CD4-positive, alpha-beta T cell treated with Interleukin-1 beta for 1 hour (primary cell): Measurements from ENCODE around the gene C1QTNF6.
A peak's percentile ranks its signal among the peaks of the same experiment; 100 is the strongest.

Experiments used
- DNase-seq, 2 donors: peaks; one replicate each; pipeline ENCODE4 v3.0.0-alpha.2; 2020 to 2022

Gene C1QTNF6

DNA sequence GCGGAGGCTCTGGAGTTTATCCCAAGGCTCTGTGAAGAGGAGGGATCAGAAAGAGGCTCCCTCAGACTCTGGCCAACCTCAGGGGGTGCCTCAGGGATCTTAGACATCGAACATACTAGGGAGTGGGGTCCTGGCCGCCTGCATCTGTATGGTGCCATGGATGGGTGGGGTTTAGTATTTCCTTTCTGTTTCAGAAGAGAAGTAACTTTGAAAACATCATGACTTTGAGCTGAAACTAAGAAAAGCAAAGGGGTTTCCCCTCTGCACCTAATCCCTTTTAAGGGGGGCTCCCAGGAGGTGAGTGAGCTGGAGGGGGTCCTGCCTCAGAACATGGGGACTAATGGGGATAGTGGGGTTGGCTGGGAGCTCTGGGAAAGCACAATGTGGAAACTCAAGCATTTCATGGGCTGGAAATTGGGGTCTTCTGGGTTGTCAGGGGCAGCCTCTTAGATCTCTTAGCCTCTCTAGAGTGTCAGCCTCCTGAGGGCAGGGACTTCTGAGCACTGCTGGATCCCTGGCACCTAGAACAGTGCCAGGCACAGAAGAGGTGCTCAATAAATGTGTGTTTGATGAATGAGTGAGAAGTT is 36.0 kb upstream of the C1QTNF6 start:
- no peak for DNase-seq

DNA sequence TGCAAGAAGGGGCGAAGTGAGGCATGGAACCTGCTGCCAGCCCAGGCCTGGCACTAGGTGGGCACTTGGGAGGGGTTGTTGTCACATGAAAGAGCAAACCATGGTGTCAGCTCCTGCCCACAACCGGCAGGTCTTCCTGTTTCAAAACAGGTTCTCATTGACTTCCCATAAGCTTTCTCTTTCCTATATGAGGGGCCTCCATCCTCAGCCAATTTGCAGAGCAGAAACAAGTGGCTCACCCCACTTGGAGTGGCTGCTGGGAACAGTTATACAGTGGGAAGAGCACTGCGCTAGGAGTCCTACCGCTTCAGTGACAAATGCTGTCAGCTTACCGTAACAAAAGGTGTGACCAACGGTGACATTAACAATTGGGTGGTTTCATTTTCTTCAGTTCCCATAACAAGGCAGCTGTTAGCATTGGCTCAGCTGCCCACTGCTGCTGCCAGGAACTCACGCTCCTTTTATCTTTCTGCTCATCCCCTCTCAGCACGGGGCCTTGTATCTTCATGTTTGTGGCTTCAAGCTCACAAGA is 34.5 kb upstream of the C1QTNF6 start:
- DNase-seq = peak; percentile 40 to 65

DNA sequence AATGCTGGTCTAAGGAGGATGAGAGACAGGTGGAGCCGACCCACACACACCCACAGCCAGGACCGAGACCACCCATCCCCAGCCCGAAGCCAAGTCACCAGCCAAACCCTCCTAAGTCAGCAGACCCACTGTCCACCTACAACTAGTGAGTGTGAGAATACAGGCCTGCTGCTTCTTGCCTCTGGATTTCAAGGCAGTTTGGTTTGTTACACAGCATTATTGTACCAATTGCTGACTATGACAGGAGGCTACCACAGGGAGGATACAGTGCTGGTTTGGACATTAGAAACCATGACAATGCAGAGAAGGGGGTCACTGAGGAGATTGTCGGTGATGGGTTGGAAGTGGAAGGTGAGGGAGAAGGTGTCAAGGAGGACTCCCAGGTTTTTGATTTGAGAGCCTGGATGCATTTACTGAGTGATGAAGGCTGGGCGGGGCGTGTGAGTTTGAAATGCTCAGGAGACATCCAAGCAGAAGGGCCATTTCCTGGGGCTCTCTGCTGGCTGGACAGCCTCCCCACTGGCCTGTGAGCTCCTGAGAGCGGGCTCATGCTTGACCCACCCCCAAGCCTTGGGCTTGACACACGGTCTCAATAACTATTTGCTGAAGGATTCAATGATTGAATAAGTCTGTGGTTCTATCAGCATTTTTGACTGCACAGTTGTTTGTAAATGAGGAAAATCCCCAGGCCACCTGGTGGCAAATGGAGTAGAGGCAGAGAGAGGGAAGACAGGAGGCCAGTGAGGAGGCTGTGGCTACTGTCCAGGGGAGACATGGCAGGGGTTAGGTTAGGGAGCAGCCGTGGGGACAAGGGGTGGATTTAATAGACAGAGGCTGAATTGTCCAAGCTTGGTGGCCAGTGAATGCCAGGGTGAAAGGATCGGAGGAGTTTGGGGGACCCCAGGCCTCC is 33.6 kb upstream of the C1QTNF6 start:
- DNase-seq = no peak

DNA sequence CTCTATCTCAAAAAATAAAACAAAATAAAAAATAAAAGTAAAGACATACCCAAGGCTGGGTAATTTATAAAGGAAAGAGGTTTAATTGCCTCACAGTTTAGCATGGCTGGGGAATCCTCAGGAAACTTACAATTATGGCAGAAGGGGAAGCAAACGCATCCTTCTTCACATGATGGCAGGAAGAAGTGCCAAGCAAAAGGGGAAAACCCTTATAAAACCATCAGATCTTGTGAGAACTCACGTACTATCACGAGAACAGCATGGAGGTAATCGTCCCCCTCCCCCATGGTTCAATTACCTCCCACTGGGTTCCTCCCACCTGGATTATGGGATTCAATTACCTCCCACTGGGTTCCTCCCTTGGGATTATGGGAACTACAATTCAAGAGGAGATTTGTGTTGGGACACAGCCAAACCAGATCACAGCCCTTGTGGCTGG is 32.5 kb upstream of the C1QTNF6 start:
- DNase-seq = peak in 1 of 2 donors; percentile 48

DNA sequence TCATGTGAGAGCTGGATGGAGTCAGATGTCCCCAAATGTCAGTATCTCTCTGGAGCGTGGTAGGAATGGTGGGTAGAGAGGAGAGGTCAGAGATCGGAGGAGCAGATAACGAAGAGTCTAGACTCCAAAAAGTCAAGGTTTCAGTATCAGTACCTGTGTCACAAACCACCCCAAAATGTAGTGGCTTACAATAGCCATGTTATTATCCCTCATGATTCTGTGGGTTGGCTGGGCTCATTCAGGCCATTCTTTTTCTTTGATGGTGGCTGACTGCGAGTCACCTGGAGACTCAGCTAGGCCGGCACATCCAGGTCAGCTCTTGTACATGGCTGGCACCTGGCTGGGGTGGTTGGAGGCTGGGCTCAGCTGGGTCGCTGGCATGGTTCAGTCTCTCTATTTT is 31.5 kb upstream of the C1QTNF6 start:
- DNase-seq = no peak

DNA sequence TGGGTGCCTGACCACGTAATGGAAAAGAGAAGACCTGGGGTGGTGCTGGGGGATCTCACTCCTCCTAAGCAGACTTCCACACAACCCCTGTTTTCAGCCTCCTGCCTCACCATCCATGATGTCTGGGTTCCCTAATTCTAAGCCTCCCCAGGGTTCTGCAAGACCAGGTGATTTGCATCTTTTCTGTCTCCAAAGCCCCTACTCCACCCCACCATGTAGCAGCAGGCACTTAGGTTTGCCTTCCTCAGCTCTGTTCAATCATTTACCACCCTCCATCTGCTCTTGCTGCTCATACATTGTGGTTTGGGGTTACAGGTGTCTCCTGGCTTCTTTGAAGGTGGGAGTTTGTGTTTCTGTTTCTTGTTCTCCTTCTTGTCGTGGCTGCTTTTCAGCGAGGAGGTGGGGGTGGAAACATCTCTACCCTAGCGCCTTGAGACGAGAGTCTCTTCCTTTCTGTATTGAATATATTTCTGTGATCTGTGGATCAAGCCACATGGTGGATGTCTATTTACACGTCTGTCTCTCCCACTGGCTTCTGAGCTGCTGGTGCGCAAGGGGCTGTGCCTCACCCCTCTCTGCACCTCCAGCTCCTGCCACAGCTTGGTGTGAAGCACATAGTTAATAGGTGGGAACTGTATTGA is 30.8 kb upstream of the C1QTNF6 start:
- DNase-seq = peak; percentile 76 to 81

DNA sequence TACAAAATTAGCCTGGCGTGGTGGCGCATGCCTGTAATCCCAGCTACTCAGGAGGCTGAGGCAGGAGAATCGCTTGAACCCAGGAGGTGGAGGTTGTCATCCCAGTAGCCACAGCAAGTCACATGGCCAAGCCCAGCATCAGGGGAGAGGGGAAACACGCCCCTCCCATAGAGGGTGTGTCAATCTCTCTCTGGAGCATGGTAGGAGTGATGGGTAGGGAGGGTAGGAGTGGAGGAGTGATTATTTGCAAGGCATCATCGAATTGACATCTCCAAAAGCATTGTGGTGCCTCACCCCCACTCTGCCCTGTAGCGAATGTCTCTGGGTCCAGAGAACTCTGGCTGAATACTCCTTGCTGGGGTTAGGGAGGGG is 30.3 kb upstream of the C1QTNF6 start:
- no peak for DNase-seq

DNA sequence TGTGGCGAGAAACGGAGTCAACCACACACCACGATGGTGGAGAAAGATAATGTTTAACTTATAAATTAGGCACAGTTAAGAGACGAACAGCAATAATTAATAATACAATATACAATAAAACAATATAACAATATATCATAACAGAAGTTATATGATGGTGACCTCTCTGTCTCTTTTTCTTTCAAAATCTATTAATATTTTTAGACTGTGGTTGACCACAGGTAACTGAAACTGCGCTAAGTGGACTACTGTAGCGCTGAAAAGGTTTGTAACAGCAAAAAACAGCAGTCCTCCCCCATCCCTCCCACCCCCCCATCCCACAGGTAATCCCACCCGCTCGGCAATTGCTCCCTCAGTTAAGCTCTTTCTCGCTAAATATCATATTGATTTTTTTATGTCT is 27.8 kb upstream of the C1QTNF6 start:
- no peak for DNase-seq

DNA sequence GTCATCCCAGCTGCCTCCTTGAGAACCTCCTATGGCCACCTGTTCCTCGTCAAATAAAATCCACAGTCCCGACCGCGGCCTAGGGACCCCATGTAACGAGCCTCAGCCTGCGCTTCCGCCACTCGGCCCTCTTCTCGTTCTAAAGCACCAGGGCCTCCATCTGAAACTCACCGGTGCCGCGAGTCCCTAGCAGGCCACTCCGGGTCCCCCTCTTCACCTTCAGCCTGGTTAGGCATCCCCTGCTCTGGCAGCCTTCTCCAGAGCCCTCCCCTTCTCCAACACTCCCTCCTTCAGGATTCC is 26.6 kb upstream of the C1QTNF6 start:
- no peak for DNase-seq

DNA sequence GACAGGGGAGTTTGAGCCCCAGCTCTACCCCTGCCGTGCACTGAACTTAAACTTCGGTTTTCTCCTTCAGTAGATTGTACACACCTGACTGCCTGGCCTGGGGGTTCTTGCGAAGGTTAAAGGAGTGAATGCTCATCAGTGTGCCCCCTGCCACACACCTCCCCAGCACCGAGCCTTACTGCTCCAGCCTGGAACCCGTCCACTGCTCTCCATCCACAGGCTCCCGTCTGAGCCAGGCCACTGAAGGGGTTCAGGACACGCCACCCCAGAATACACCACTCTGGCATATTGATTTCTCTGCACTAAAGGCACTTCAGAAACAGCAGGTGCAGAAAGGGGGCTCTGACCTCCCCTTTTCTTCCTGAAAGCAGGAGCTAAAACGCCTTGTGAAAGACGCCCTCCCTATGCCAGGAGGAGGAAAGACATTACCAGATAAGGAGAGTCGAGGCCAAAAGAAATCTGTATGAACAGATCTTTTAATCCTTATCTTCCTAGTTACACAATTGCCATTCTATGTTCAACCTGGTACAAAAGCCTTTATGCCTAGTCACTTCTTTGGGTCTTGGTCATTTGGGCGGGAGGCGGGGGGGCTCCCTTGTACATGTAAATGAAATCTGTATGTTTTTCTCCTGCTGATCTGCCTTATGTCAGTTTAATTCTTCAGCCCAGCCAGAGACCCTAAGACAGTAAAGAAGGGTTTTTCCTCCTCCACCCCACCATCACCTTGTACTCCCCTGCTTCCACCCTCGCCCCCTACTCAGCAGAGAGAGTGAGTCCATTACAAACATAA is 26.1 kb upstream of the C1QTNF6 start:
- DNase-seq = no peak

DNA sequence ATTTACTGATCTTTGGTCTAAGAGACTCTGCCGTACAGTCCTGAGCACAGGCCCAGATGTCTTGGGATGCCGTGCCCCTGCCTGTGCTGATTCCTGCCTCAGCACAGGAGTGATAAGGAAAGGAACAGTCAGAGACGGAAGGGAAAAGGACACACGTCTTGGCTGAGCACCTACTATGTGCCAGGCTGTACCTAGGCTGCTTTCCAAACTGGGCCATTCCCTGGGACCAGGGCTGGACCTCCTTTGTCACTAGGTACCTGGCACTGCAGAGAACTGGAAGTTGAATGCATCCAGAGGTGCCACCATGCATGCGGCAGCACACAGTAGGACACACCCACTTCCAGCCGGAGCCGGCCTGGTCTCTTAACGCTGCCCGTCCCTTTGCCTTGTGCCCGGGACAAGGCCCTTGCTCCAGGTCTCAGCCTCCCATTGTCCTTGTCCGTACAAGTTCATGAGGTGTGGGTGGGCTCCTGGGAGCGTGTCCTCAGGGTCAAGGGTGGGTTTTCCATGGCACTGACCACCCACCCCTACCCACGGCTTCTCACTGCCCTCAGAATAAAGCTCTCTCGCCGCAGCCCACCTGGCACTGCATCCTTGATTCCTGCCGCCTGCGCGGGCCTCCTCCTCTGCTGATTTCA is 25.3 kb upstream of the C1QTNF6 start:
- no peak for DNase-seq

DNA sequence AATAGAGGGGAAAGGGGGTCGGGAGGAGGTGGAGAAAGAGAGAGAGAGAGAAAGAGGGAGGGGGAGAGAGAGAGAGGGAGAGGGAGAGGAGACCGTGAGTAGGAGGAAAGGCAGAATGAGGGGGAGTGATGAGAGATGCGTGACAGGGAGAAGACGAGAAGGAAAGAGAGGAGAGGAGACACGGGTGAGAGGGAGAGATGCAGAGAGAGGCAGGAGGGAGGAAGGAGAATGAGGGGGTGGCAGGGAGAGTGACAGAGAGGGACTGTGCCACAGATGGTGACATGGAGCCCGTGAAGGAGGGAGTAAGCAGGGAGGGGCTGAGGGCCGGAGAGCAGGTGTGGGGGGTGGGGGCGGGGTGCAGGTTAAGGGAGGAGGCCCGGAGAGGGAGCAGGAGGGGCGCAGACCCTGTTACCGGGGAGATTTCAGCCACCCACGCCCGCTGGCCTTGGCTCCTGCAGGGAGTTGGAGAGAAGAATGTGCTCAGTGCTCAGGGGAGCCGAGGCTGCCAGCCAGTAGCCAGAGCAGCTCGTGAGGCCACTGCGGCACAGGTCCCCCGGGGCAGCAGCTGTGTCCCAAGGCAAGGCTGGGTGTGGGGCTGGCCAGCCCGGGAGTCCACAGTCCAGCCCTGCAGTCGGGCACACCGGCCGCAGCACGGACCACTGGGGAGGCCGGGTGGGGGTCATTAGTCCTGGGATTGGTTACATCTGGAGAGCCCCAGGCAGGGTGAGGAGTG is 24.3 kb upstream of the C1QTNF6 start, which contains the start of gene SSTR3:
SSTR3 (minus strand) TSS at position 304 of the 733 bp plus-strand sequence. CDS start 4,674 bp downstream, outside the sequence.
- DNase-seq = no peak

DNA sequence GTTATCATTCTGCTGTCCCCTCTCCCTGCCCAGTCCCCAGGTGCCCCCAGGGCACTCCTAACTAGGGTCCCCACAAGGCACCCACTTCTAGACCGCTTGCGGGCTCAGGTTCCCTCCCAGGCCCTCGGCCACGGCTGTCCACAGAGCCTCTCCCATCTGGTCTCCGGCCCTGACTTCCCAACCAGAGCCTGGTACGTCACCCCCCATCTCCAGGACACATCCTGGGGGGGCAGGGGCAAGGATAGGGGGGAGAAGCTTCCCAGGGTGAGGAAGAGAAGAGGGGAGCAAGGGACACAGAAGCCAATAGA is 23.8 kb upstream of the C1QTNF6 start:
- DNase-seq = no peak

DNA sequence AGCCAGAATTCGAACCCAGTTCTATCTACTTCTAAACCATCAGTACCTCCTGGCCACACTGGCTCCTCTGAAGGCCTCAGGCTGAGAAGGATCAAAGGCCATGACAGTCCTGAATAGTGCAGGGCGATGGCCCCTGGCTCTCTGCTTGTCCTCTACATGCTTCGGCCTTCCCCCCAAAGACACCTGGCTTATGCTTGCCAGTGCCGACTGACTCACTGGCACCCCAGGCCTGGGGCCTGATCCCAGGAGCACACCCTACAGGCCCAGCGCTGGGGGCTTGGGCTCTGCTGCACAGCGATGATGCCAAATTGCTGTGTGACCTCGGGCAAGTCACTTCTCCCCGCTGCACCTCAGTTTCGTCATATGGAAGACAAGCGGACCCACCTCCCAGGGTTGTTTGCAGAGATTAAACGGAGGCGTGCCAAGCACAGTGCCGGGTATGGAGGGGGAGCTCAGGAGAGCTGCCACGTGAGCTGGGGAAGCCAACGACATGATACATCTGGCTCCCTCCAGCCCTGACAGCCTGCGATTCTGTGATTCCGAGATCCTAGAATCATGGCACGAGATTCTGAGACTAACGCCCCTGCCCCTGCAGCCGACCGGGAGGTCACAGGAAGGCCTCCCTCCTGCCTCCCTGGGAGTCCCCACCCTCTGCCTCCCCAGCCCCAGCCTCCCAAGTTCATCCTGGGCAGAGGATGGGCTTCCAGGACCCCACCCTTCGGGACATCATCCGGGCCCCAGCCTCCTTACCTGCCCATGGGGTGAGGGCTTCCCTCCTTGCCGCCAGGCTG is 23.2 kb upstream of the C1QTNF6 start:
- no peak for DNase-seq

DNA sequence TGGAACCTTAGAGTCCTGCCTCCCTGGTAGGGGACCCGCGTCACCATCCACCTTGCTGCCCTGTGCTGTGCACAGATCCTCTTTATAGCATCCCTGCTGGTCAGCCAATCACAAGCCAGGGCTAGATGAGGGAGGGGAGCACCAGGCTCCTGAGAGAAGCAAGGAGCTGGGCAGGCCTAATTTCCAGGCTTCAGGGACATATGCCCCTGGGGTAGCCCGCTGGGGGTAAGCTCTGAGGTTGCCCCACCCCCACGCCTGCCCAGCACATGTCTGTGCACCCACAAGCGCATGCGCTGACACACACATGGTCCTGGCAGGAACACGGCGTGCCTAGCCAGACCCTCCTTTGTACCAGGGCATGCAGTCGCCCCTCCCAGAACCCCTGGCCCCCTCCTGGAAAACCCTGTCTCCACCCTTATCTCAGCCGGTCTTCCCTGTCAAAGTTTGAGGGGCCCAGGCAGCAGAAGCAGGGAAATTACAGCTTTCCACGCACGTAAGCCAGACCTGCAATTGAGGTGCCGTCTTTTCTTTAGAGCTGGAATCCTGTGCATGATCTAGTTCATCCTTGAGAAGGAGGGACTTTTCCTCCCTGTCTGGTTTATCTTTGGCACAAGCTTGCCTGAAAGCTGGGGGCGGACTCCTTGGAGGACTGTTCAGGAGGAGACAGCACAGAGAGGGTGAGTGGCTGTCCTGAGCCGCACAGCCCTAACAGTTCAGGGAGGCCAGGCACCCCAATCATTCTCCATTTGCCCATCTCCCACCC is 22.2 kb upstream of the C1QTNF6 start:
- DNase-seq = no peak

DNA sequence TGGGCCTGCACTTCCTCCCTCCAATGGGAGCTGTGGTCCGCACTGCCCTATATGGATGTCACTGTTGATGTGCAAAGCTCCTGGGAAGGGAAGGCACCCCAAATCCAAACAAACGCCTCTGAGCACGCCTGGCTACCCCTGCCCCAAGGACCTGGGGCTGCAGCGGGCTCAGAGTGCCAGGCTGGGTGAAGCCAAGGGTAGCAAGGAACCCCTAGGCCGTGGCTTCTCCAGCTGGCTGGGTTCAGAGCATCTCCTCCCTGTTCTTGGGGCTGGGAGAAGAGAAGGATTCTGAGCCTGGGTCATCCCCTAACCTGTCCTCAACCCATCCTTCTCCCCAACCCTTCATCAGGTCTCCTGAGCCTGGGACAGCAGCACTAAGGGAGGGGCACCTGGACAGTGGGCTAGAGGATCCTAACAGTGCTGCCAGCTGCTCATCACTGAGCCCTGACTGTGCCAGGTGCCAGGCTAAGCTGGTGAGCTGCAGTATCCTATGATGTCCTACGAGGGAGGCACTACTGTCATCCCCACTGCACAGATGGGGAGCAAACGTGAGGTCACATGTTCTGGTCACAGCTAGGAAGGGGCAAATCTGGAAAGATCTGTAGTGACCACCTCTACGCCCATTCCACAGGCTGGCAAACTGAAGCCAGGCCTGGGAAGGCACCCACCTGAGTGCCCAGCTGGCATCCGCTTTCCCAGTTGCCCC is 21.2 kb upstream of the C1QTNF6 start:
- no peak for DNase-seq

DNA sequence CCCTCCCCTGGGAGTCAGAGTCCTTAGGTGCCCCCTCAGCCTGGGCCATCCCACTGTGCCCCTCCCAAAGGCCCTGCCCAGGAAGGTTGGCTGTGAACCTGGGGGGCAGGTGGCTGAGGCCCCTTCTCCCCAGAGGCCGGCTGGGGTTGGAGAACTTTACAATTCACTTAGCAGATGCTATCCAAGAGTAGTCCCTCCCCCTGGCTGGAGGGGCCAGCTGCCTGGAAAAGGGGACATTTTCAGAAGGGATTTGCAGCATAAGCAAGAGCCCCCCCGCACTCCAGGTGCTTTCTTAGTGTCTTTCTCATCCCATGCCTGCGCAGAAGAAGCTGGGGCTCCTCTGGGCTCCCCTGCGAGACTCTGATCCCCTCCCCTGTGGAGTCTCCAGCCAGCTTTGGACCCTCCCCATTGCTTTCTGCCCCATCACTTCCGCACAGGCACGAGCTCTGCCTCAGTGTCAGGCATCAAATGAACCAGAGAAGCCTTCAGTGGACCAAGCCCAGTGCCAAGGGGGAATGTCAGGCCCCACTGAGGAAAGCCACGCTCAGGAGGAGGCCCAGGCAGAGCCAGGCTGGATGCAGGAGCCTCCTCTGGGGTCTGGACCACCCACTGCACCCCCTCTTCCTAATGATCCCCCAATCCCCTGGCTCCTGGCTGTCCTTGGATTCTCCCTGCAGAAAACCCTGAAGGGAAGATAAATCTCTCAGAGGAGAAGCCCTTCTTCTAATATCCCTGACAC is 20.5 kb upstream of the C1QTNF6 start:
- no peak for DNase-seq

DNA sequence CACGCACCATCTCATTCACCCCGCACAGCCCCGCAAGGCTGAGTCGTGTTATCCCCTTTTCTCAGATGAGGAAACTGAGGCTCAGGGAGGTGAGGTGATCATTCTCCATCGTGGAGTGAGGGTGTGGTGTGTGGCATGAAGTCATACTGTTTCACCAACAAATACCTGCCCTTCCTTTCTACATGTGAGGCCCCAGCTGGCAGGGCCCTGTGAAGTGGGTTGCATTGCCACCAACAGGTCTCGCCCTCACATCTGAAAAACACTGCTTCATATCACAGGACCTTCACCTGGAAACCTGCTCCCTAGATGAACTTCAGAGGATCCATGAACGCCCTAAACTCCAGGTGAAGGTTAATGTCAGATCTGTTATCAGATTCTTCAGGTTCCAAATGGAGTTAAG is 19.9 kb upstream of the C1QTNF6 start:
- DNase-seq = peak in 1 of 2 donors; percentile 36
